GM19351 (cell line): ENCODE data around the gene SMC3.

Experiments
- ATAC-seq: cut with Tn5 transposase; IDR thresholded peaks from one replicate; pipeline ENCODE4 v1.9.1; 2021; ENCODE audit warnings: mild to moderate bottlenecking, moderate library complexity; ENCODE audit not compliant: unreplicated experiment

The SMC3 gene

GRCh38 chr10:110643035-110643652 lies 75.6 kb downstream of the SMC3 start:
- ATAC-seq: no peak

DNA sequence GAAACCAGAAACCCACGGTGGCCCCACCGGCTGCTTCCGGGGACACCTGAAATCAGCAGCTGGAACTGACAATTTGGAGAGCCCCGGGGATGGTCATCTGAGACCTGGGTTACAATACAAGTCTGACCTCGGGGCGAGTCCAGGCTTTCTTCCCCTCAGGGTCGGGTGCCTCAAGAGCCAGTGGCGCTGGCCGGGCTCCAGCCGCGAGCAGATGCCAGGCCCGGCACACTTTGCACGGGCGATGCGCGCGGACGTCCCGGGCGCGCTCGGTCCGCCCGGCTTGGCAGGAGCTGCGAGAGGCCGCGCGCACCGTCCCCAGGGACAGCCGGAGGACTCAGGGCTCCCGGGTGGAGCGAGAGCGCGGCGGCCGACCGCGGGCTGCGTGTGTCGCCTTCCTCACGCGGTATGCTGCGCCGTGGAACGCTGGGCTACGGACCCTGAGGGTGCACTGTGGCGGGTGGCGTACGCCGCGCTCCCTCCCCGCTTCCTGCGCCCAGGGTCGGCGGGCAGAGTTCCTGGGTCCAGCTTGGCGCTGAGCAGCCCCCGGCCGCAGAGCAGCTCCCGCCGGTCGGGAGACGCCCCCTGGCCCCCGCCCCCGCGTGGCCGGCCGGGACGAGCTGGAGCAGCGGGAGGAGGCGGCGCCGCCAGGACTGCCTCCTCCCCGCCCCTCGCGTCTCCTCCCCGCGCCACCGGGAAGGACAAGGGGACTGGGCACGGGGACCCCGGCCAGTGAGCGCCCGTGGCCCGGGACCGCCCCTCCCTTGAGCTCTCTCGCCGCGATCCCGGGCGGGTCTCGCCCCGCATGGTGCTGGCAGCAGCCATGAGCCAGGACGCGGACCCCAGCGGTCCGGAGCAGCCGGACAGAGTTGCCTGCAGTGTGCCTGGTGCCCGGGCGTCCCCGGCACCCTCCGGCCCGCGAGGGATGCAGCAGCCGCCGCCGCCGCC lies 76.4 kb downstream of the SMC3 start, which contains the start of gene RBM20:
Gene RBM20, plus strand, starts transcription at position 684 of the 945 bp plus-strand sequence. Its CDS starts 119 bp downstream, at position 803.
- ATAC-seq: peak; percentile 39

DNA sequence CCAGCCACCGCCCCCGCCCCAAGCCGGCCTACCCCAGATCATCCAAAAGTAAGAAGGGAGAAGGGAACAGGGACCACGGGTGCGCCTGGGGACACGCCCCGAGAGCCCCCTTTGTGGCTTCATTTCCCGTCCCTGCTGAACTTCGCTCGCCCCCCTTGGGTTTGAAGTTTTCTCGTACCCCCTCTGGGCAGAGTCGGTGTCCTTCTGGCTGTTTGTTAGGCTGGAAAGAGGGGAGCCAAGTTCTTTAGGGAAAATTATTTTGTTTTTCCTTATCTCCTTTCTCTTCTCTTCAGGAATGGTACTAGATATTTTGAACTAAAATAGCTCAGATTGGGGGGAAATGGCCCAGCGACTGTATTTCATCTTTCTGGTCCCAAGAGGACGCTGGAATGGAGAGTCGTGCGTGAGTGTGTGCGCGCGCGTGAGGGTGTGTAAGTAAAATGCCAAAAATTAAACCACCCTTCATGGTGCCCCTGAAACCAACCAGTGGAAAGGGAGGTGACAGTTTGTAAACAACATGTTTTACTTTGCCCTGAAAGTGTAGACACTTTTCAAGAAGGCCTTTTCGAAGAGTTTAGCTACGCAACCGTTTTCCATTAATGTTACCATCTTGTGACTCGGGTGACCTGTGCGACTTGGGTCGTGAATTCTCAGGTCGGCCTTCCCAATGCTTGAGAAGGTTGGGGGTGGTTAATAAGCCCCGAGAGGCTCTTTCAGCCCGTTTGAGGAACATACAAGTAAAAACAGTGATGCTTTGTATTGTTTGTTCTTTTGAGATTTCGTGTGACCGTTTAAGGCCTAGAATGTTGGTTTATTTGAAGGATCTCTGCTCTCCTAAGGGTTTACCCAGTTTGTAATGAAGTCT lies 77.3 kb downstream of the SMC3 start:
- ATAC-seq: no peak

- no peak for ATAC-seq
These were observed 79.1 kb downstream of the SMC3 start for GRCh38 chr10:110646417-110647135.

GRCh38 chr10:110647136-110647430 lies 79.6 kb downstream of the SMC3 start:
- no peak for ATAC-seq

GRCh38 chr10:110648692-110649346 lies 81.3 kb downstream of the SMC3 start:
- ATAC-seq: no peak

DNA sequence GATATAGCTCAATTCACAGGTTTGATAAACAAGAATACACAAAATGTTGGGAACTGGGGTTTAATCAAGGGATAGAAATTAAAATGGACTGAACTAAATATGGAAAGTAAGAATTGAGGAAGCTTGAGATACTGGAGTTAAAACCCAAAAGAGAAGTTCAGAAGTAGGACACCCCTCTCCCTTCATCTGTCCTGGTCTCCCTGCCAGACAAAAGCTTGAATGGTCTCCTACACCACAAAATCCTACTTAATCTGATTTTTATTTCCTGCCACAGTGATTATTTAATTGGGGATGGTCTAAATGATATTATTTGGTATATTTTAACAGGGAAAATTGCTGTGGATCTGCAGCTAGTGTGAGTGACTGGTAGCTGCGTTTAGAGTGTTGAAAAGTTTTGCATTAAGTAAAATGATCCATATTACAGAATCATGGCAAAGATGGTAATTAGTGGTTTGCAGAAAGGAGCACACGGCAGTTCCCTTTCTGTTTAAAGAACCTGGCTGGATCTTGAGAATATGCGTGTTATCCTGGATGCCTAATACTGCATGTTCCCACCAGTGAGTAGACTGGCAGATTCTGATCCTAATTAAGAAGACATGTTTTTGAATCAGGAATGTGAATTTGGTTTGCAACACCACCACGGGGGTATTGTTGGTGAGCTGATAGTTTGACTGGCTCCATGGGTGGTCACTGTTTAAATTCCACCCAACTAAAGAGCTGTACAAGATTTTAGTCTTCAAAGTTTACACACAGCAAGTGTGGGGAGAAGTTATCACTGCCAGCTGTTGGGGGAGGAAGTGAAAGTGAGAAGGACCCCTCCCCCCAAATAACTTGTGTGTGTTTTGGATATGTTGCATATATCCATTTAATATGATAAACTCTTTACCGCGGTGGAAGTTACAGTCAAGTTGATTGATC lies 82.1 kb downstream of the SMC3 start:
- ATAC-seq: no peak

GRCh38 chr10:110650265-110650668 lies 82.8 kb downstream of the SMC3 start:
- no peak for ATAC-seq

- ATAC-seq: peak; percentile 92
These were observed 83.8 kb downstream of the SMC3 start for GRCh38 chr10:110651044-110651958.

GRCh38 chr10:110652475-110653118 lies 85.1 kb downstream of the SMC3 start:
- ATAC-seq: no peak
